IPS DF 19.7 (cell line): ENCODE measurements around the gene FUT1.

Experiments
- DNase-seq: peaks from one replicate; pipeline ENCODE4 v3.0.0-alpha.2; 2013; ENCODE audit warnings: low read depth, low spot score

FUT1 gene

GRCh38 chr19:48741129-48741999 is 11.1 kb downstream of the FUT1 start:
- DNase-seq = no peak

GRCh38 chr19:48740164-48740972 is 12.1 kb downstream of the FUT1 start, which contains the start of gene RASIP1:
Gene RASIP1 (minus strand): TSS chr19:48740610. CDS start chr19:48740282, 328 bp downstream.
- no peak for DNase-seq

GRCh38 chr19:48739404-48740163 is 12.9 kb downstream of the FUT1 start:
- no peak for DNase-seq

- no peak for DNase-seq
These were observed 13.7 kb downstream of the FUT1 start for GRCh38 chr19:48738557-48739403.

GRCh38 chr19:48737360-48737998 is 15.0 kb downstream of the FUT1 start:
- DNase-seq = no peak

- DNase-seq = no peak
These were observed 17.3 kb downstream of the FUT1 start for GRCh38 chr19:48735031-48735615.

GRCh38 chr19:48734625-48735024 is 17.8 kb downstream of the FUT1 start:
- DNase-seq = no peak

GRCh38 chr19:48731452-48731851 is 21.0 kb downstream of the FUT1 start:
- DNase-seq = no peak

GRCh38 chr19:48728911-48729664 is 23.4 kb downstream of the FUT1 start:
- DNase-seq = no peak

GRCh38 chr19:48726556-48726955 is 25.9 kb downstream of the FUT1 start:
- no peak for DNase-seq

GRCh38 chr19:48724796-48725753 is 27.4 kb downstream of the FUT1 start:
- no peak for DNase-seq

- no peak for DNase-seq
These were observed 30.2 kb downstream of the FUT1 start for GRCh38 chr19:48722196-48722708.

- DNase-seq = peak; percentile 98
These were observed 31.7 kb downstream of the FUT1 start for GRCh38 chr19:48720613-48721296.

- no peak for DNase-seq
These were observed 32.2 kb downstream of the FUT1 start for GRCh38 chr19:48720251-48720612.

- no peak for DNase-seq
These were observed 32.9 kb downstream of the FUT1 start, which contains the start of gene MAMSTR for GRCh38 chr19:48719263-48720171. Gene MAMSTR (minus strand): TSS chr19:48719725. CDS start chr19:48719031, 694 bp downstream.

GRCh38 chr19:48718711-48719231 is 33.7 kb downstream of the FUT1 start:
- no peak for DNase-seq
